ENCODE results near the gene CBFA2T3.

The CBFA2T3 gene

GRCh38 chr16:88882358-88883030, 94.5 kb downstream of the CBFA2T3 start:
- Histone ChIP-seq H3K4me1 (ENCODE audit: low read length) (no peaks in the 10 kb centered on the region), H3K79me2 (ENCODE audit: low read length) (no peaks in the 10 kb centered on the region), H4K20me1 (ENCODE audit: insufficient read depth, low read length) (no peaks in the 10 kb centered on the region), H3K9ac (ENCODE audit: low read length) (no peak overlapping the region), H3K9me3 (ENCODE audit: insufficient read depth, low read length) (no peaks in the 10 kb centered on the region), H3K27me3 (ENCODE audit: low read depth, low read length) (no peaks in the 10 kb centered on the region), H3K4me3 (ENCODE audit: low read length) (no peak overlapping the region), H3K36me3 (replicated peaks; ENCODE audit: low read depth, low read length) (peaks cover 66% of the 10 kb centered on the region), H3K27ac (ENCODE audit: low read length) (no peak overlapping the region), H3K4me2 (ENCODE audit: low read length) (no peak overlapping the region), H2AFZ (ENCODE audit: low read depth, low read length) (no peak overlapping the region)
- TF ChIP-seq EZH2phosphoT487 (IDR thresholded peaks at IDR 0.05; ENCODE audit: low read depth) (no peak), CTCF (IDR thresholded peaks at IDR 0.05; ENCODE audit: low read depth, low read length) (no peak)

- Histone ChIP-seq H2AFZ (ENCODE audit: low read depth, low read length) (no peak overlapping the region), H3K27ac (ENCODE audit: low read length) (no peak overlapping the region), H3K27me3 (ENCODE audit: low read depth, low read length) (no peaks in the 10 kb centered on the region), H3K4me1 (ENCODE audit: low read length) (no peaks in the 10 kb centered on the region), H3K9me3 (ENCODE audit: insufficient read depth, low read length) (no peaks in the 10 kb centered on the region), H3K36me3 (replicated peaks; ENCODE audit: low read depth, low read length) (peaks cover 66% of the 10 kb centered on the region), H4K20me1 (ENCODE audit: insufficient read depth, low read length) (no peaks in the 10 kb centered on the region), H3K79me2 (ENCODE audit: low read length) (no peaks in the 10 kb centered on the region), H3K9ac (ENCODE audit: low read length) (no peak overlapping the region), H3K4me2 (ENCODE audit: low read length) (no peak overlapping the region), H3K4me3 (ENCODE audit: low read length) (no peak overlapping the region)
- TF ChIP-seq EZH2phosphoT487 (IDR thresholded peaks at IDR 0.05; ENCODE audit: low read depth) (no peak), CTCF (IDR thresholded peaks at IDR 0.05; ENCODE audit: low read depth, low read length) (no peak)
Measured at GRCh38 chr16:88881675-88882357, 95.2 kb downstream of the CBFA2T3 start.

- no peak for TF ChIP-seq EZH2phosphoT487 (IDR thresholded peaks at IDR 0.05; ENCODE audit: low read depth)
- no peak for TF ChIP-seq CTCF (IDR thresholded peaks at IDR 0.05; ENCODE audit: low read depth, low read length)
- H3K36me3 ChIP-seq (replicated peaks; ENCODE audit: low read depth, low read length) = peaks cover 70% of the 10 kb centered on the region
- H3K27me3 ChIP-seq (ENCODE audit: low read depth, low read length) = no peaks in the 10 kb centered on the region
- no peak overlapping the region for H3K4me3 ChIP-seq (ENCODE audit: low read length)
- no peak overlapping the region for H3K9ac ChIP-seq (ENCODE audit: low read length)
- no peak overlapping the region for H3K4me2 ChIP-seq (ENCODE audit: low read length)
- no peaks in the 10 kb centered on the region for H3K9me3 ChIP-seq (ENCODE audit: insufficient read depth, low read length)
- H2AFZ ChIP-seq (ENCODE audit: low read depth, low read length) = no peak overlapping the region
- no peak overlapping the region for H3K27ac ChIP-seq (ENCODE audit: low read length)
- H3K4me1 ChIP-seq (ENCODE audit: low read length) = no peaks in the 10 kb centered on the region
- H3K79me2 ChIP-seq (ENCODE audit: low read length) = no peaks in the 10 kb centered on the region
- no peaks in the 10 kb centered on the region for H4K20me1 ChIP-seq (ENCODE audit: insufficient read depth, low read length)
Measured at GRCh38 chr16:88881007-88881615, 95.9 kb downstream of the CBFA2T3 start.

- H3K4me3 ChIP-seq (ENCODE audit: low read length) = no peak overlapping the region
- no peak overlapping the region for H2AFZ ChIP-seq (ENCODE audit: low read depth, low read length)
- H3K4me2 ChIP-seq (ENCODE audit: low read length) = no peak overlapping the region
- TF ChIP-seq EZH2phosphoT487 (IDR thresholded peaks at IDR 0.05; ENCODE audit: low read depth) (no peak), CTCF (IDR thresholded peaks at IDR 0.05; ENCODE audit: low read depth, low read length) (no peak)
- no peaks in the 10 kb centered on the region for H3K4me1 ChIP-seq (ENCODE audit: low read length)
- no peaks in the 10 kb centered on the region for H3K27me3 ChIP-seq (ENCODE audit: low read depth, low read length)
- H3K27ac ChIP-seq (ENCODE audit: low read length) = no peak overlapping the region
- no peaks in the 10 kb centered on the region for H3K79me2 ChIP-seq (ENCODE audit: low read length)
- peaks cover 65% of the 10 kb centered on the region for H3K36me3 ChIP-seq (replicated peaks; ENCODE audit: low read depth, low read length)
- H4K20me1 ChIP-seq (ENCODE audit: insufficient read depth, low read length) = no peaks in the 10 kb centered on the region
- H3K9me3 ChIP-seq (ENCODE audit: insufficient read depth, low read length) = no peaks in the 10 kb centered on the region
- H3K9ac ChIP-seq (ENCODE audit: low read length) = no peak overlapping the region
Measured at GRCh38 chr16:88880226-88881006, 96.6 kb downstream of the CBFA2T3 start.
